ENCODE measurements around the gene IBA57.

IBA57 gene

DNA sequence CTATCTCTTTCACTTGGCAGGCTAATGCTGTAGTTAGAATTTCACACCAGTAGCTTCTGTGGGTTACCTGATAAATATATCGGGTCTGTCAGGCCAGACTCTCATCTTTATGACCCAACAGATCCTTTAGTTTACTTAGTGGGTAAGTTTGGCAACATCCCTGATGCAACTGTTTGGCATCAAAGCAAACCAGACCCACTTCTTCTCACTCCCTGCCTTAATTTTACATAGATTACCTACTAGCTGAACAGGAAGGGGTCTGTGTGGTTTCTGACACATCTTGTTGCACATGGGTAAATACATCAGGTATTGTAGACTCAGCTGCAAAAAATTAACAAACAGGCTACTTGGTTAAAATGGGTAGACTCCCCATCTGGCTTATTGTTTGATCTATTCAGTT is 28.7 kb upstream of the IBA57 start (continued):
- TF ChIP-seq, protein P1, sequence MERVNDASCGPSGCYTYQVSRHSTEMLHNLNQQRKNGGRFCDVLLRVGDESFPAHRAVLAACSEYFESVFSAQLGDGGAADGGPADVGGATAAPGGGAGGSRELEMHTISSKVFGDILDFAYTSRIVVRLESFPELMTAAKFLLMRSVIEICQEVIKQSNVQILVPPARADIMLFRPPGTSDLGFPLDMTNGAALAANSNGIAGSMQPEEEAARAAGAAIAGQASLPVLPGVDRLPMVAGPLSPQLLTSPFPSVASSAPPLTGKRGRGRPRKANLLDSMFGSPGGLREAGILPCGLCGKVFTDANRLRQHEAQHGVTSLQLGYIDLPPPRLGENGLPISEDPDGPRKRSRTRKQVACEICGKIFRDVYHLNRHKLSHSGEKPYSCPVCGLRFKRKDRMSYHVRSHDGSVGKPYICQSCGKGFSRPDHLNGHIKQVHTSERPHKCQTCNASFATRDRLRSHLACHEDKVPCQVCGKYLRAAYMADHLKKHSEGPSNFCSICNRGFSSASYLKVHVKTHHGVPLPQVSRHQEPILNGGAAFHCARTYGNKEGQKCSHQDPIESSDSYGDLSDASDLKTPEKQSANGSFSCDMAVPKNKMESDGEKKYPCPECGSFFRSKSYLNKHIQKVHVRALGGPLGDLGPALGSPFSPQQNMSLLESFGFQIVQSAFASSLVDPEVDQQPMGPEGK (CRISPR knock-in tag; IDR thresholded peaks at IDR 0.05; ENCODE audit: borderline replicate concordance), result no peak
- TF ChIP-seq ZNF565 (CRISPR knock-in tag; conservative IDR thresholded peaks at IDR 0.05; ENCODE audit: low read depth) (no peak), BACH2 (CRISPR knock-in tag; IDR thresholded peaks at IDR 0.05; ENCODE audit: borderline replicate concordance) (no peak), RARB (CRISPR knock-in tag; IDR thresholded peaks at IDR 0.05) (no peak), ESRRG (CRISPR knock-in tag; IDR thresholded peaks at IDR 0.05) (no peak), TCF4 (CRISPR knock-in tag; IDR thresholded peaks at IDR 0.05; ENCODE audit: borderline replicate concordance) (no peak)

DNA sequence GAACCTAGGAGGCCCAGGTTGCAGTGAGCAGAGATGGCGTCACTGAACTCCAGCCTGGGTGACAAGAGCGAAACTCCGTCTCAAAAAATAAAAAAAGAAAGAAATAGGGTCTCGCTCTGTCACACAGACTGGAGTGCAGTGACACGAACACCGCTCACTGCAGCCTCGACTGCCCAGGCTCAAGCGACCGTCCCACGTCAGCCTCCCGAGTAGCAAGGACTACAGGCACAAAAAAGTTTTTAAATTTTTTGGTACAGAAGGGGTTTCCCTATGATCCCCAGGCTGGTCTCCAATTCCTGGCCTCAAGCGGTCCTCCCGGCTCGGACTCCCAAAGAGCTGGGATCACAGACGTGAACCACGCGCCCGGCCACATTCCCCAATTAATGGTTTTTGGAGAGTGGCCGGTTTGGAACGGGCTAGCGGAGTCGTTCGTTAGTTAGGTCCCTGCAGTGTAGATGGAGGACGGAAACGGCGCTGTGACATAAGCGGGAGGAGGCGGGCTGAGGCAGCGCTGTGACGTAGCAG is 26.1 kb upstream of the IBA57 start:
- ATAC-seq, result peak; percentile 0
- TF ChIP-seq PPARA (CRISPR knock-in tag; IDR thresholded peaks at IDR 0.05; ENCODE audit: borderline replicate concordance) (no peak), ZNF8 (CRISPR knock-in tag; IDR thresholded peaks at IDR 0.05) (no peak), TOX (CRISPR knock-in tag; IDR thresholded peaks at IDR 0.05; ENCODE audit: borderline replicate concordance) (0 out of 2 replicates have a peak, but pooled peaks have one; percentile 48), ESRRG (CRISPR knock-in tag; IDR thresholded peaks at IDR 0.05) (no peak), CSDC2 (CRISPR knock-in tag; IDR thresholded peaks at IDR 0.05) (0 out of 2 replicates have a peak, but pooled peaks have one; percentile 22), SNAI2 (CRISPR knock-in tag; IDR thresholded peaks at IDR 0.05) (no peak), ZC3H10 (CRISPR knock-in tag; IDR thresholded peaks at IDR 0.05) (no peak), OSR1 (CRISPR knock-in tag; IDR thresholded peaks at IDR 0.05) (no peak), ZFP3 (CRISPR knock-in tag; IDR thresholded peaks at IDR 0.05) (no peak), GLIS3 (CRISPR knock-in tag; IDR thresholded peaks at IDR 0.05) (no peak), ZNF565 (CRISPR knock-in tag; conservative IDR thresholded peaks at IDR 0.05; ENCODE audit: low read depth) (no peak)
- TF ChIP-seq, protein P2, sequence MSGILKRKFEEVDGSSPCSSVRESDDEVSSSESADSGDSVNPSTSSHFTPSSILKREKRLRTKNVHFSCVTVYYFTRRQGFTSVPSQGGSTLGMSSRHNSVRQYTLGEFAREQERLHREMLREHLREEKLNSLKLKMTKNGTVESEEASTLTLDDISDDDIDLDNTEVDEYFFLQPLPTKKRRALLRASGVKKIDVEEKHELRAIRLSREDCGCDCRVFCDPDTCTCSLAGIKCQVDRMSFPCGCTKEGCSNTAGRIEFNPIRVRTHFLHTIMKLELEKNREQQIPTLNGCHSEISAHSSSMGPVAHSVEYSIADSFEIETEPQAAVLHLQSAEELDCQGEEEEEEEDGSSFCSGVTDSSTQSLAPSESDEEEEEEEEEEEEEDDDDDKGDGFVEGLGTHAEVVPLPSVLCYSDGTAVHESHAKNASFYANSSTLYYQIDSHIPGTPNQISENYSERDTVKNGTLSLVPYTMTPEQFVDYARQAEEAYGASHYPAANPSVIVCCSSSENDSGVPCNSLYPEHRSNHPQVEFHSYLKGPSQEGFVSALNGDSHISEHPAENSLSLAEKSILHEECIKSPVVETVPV (CRISPR knock-in tag; IDR thresholded peaks at IDR 0.05), result no peak
- TF ChIP-seq, protein P3, sequence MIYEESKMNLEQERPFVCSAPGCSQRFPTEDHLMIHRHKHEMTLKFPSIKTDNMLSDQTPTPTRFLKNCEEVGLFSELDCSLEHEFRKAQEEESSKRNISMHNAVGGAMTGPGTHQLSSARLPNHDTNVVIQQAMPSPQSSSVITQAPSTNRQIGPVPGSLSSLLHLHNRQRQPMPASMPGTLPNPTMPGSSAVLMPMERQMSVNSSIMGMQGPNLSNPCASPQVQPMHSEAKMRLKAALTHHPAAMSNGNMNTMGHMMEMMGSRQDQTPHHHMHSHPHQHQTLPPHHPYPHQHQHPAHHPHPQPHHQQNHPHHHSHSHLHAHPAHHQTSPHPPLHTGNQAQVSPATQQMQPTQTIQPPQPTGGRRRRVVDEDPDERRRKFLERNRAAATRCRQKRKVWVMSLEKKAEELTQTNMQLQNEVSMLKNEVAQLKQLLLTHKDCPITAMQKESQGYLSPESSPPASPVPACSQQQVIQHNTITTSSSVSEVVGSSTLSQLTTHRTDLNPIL (CRISPR knock-in tag; IDR thresholded peaks at IDR 0.05; ENCODE audit: low read depth), result no peak
- TF ChIP-seq, protein P1 (CRISPR knock-in tag; IDR thresholded peaks at IDR 0.05; ENCODE audit: borderline replicate concordance), result no peak
- TF ChIP-seq, protein P4, sequence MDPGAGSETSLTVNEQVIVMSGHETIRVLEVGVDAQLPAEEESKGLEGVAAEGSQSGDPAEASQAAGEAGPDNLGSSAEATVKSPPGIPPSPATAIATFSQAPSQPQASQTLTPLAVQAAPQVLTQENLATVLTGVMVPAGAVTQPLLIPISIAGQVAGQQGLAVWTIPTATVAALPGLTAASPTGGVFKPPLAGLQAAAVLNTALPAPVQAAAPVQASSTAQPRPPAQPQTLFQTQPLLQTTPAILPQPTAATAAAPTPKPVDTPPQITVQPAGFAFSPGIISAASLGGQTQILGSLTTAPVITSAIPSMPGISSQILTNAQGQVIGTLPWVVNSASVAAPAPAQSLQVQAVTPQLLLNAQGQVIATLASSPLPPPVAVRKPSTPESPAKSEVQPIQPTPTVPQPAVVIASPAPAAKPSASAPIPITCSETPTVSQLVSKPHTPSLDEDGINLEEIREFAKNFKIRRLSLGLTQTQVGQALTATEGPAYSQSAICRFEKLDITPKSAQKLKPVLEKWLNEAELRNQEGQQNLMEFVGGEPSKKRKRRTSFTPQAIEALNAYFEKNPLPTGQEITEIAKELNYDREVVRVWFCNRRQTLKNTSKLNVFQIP (CRISPR knock-in tag; IDR thresholded peaks at IDR 0.05; ENCODE audit: borderline replicate concordance, low read depth), result no peak; the same call in 1 of the 2 replicates

DNA sequence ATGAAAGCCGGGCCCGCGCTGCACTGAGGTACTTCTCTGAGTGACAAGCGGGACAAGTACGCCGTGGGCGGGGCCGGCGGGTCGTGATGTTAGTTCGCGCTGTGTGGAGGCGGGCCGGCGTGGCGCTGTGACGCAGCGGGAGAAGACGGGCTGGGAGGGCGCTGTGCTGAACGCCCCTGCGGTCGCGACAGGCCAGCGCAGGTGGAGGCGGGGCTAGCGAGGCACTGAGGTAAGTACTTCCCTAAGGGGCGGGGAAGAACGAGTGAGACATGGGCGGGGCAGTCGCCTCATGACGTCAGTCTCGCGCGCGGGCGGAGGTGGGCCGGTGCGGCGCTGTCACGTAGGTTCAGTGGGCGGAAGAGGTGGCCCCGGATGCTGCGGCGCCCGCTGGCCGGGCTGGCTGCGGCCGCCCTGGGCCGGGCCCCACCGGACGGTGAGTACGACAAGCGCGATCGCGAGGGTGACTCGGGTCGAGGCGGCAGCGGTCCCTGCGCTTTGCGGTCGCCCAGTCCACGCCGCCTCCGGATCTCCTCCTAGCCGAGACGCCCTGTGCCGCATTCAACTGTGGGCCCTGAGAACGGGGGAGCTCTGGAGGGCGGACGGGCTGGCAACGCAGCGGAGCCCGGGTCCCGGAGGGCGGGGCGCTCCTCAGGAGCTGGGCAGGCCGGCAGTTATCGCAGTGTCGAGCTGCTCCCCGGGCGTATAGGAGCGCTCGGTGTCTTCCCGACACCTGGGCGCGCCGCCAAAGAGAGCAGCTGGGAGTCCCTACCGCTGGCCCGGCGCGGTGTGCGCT is 25.5 kb upstream of the IBA57 start, which contains the start of gene GUK1:
Gene GUK1 (plus strand): TSS at position 349 of the 793 bp plus-strand sequence. CDS start 24 bp downstream, at position 373.
- TF ChIP-seq ZC3H10 (CRISPR knock-in tag; IDR thresholded peaks at IDR 0.05) (peak; percentile 34; the same call in 1 of the 2 replicates), RARB (CRISPR knock-in tag; IDR thresholded peaks at IDR 0.05) (no peak)
- TF ChIP-seq, protein P2 (CRISPR knock-in tag; IDR thresholded peaks at IDR 0.05), result no peak
- peak; percentile 92 for ATAC-seq
